Fibroblast of peridontal ligament (primary cell): ENCODE measurements around the gene SLIT1.
"Not testable (repeated sequence)": the region's sequence is repeated elsewhere in the genome, so short reads cannot be mapped to it uniquely, and the experiment has no call there.

Source experiments
- DNase-seq: peaks from one replicate; pipeline ENCODE4 v3.0.0-alpha.2; 2010; ENCODE audit errors: extremely low read depth

The SLIT1 gene

DNA sequence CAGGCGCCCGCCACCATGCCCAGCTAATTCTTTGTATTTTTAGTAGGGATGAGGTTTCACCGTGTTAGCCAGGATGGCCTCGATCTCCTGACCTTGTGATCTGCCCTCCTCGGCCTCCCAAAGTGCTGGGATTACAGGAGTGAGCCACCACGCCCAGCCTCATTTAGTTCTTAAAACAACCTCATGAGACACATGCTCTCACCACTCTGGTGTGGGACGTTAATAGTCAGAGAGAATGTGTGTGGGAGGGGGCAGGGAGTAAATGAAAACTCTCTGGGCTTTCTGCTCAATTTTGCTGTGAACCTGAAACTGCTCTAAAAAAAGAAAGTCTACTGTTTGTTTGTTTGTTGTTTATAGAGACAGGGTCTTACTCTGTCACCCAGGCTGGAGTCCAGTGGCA lies 103.2 kb downstream of the SLIT1 start:
- DNase-seq = not testable (repeated sequence)

DNA sequence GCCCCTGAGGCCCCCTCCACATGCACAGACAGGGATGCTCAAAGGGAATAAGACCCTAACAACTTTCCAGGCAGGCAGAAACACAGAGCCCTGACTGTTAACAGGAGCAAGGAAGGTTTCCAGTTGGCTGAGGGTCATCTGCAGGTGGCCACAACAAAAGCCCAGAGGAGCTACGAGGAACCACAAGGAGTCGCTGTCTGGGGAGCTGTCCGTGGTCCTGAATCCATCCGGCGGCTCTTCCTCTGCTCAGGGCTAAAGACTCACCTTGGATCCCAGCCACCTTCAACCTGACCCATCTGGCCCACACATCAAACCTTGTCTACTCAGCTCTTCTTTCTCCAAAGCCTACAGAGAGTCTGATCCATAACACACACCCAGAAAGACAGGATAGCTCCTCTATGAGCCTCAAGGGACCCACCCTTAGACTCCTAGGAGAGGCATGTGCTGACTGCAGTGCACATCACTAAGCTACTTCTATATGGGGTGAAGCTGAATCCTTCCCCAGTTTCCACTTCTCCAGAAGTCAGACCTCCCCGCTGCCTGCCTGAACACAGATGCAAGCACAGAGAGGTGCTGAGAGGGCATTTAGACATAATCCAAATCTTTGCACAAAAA lies 104.0 kb downstream of the SLIT1 start:
- DNase-seq = peak; percentile 46

- no peak for DNase-seq
Measured at GRCh38 chr10:97080051-97080776, 105.5 kb downstream of the SLIT1 start.

- DNase-seq = no peak
Measured at GRCh38 chr10:97079448-97079847, 106.3 kb downstream of the SLIT1 start.

GRCh38 chr10:97078938-97079445 lies 106.8 kb downstream of the SLIT1 start:
- no peak for DNase-seq

DNA sequence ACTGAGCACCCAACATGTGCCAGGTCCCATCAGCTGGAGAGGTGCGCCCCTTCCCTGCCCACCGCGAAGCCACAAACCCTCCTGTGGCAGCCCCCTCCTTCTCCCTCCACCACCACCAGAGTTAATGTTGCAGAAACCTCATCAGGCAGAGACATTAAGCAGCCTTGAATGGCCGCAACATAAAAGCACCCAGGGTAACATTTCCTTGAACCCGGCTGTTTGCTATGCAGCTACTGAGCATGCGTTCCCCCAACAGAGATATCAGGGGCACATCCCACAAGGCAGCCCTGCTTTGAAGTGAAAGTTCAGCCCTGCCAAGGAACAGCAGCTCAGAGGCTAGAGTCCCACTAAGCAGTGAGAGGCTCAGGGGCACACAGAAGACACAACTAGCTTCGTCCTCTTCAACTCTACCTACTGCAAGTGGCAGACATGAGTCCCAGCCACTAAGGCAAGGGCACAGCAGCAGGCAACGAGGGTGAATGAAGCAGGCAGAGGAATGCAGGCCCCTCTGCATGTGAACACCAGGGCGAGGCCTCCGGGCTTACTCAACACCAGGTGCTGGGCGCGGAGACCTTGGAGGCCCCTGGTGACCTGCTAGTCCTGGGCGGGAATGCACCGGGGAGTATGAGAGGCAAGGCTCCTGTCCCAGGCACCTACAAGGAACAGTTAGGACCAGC lies 107.4 kb downstream of the SLIT1 start:
- DNase-seq = no peak

- DNase-seq = no peak
Measured at GRCh38 chr10:97076781-97077180, 109.0 kb downstream of the SLIT1 start.

- DNase-seq = no peak
Measured at GRCh38 chr10:97075961-97076525, 109.7 kb downstream of the SLIT1 start.

- DNase-seq = no peak
Measured at GRCh38 chr10:97075421-97075820, 110.3 kb downstream of the SLIT1 start.

DNA sequence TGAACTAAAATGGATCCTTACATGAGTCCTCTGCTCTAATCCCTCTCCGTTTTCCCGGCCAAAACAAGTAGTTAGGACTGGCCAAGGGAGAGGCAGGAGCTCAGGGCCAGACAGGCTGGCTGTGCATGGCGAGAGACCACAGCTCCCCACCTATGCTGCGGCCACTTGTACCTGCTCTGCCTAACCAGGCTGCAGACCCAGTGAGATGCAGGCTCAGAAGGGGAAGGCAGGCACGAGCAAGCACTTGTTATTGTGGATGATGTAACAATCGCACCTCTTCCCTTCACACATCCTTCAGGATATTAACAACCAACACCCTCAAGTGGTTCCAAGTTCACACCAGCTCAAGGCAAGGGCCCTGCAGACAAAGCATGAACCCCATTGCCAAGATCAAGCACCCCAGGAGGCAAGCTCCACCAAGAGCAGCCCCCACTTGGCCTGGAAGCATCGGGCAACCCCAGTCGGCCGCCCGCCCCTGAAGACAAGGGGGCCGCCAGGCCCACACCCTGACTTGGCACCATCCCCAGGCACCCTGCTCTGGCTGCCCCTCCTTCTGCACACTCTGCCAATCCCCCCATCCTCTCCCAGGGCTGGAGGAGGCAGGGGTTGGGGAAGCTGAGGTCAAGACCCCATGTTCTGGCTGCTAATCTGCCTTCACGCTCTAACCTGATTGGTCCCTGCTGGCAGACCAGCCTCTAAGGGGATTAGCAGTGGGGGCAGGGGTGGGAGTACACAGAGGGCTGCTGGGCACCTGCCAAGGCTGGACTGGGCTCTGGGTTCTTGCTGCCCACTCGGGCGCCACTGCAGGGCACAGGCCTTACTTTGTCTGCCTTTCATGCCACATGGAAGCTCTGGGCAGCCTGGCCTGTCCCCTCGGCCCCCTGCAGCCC lies 111.3 kb downstream of the SLIT1 start:
- DNase-seq = no peak

- peak; percentile 82 for DNase-seq
Measured at GRCh38 chr10:97072851-97073665, 112.7 kb downstream of the SLIT1 start.

DNA sequence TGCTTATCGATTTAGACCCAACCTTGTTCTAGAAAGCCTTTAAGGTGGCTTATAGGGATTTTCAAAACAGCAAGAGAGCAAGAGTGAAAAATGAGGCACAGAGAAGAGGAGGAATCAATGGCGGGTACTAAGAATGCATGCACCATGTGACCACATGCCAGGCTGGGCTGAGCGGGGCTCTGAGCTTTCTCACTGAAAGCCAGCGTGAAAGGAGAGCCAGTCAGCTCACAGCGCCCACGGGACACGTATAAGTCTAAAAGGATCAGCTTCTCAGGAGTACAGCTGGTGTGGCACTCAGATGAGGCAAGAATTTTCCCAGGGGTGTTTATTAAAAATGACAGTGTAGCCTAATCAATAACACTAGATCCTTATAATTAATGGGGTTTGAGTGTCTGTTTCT lies 114.3 kb downstream of the SLIT1 start:
- no peak for DNase-seq

GRCh38 chr10:97069576-97070362 lies 116.0 kb downstream of the SLIT1 start:
- no peak for DNase-seq

GRCh38 chr10:97069026-97069425 lies 116.7 kb downstream of the SLIT1 start:
- DNase-seq = no peak

GRCh38 chr10:97067716-97068391 lies 117.9 kb downstream of the SLIT1 start:
- no peak for DNase-seq

DNA sequence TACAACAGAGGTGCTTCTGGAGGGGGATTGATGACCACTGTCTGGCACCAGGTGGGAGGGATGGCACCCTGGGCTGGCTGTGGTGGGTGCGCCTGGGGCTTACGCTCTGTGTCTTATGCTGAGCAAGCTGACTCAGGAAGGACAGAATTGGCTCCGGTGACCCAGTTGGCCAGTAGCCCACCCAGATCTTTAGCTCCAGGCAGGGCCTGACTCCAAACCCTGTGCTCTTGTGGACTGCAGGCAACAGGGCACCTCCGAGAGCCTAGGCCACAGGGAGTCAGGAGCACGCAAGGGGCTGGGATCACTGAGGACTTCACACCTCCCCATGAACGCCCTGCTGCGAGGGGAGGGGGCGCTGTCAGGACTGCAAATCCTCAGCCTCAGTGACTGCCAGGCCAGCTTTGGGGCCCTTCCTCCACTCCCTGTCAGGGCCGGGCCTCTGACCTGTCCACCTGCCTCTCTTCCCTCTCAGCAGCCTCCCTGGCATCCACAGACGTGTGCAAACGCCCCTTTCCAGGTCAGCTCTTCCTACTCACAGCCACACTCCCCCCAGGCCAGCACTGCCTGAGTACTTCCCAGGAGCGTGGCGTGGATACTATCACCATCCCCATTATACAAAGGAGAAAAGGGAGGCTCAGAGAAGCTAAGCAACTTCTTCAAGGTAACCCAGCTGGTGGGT lies 118.7 kb downstream of the SLIT1 start:
- DNase-seq = no peak

GRCh38 chr10:97065686-97066660 lies 119.8 kb downstream of the SLIT1 start:
- DNase-seq = no peak
